ENCODE measurements around the gene ROR2.

GRCh38 chr9:91814753-91815152, 135.3 kb downstream of the ROR2 start:
- TF ChIP-seq CTCF (IDR thresholded peaks at IDR 0.05; ENCODE audit: low read depth, low read length, missing input control) = no peak
- TF ChIP-seq YY1 (IDR thresholded peaks at IDR 0.05) = no peak
- TF ChIP-seq ATF3 (IDR thresholded peaks at IDR 0.05) = no peak

Measured in liver (tissue), 3 donors.